Nephron progenitor cell (in vitro differentiated cells): ENCODE results near the gene ANKRD11.
A peak's percentile ranks its signal among the peaks of the same experiment; 100 is the strongest.

Source experiments
- DNase-seq: peaks from one replicate; pipeline ENCODE4 v3.0.0; 2021
- H3K27ac Mint-ChIP-seq: 2 replicates; pipeline ENCODE4 v1.8.0; 2021; ENCODE audit warnings: mild to moderate bottlenecking, moderate library complexity, mixed read lengths
- H3K27me3 Mint-ChIP-seq: 2 replicates; pipeline ENCODE4 v1.8.0; 2021; ENCODE audit warnings: mild to moderate bottlenecking, low read depth, mixed read lengths; ENCODE audit not compliant: poor library complexity
- H3K36me3 Mint-ChIP-seq: 2 replicates; pipeline ENCODE4 v1.8.0; 2021; ENCODE audit warnings: low read depth, mixed read lengths
- H3K4me1 Mint-ChIP-seq: 2 replicates; pipeline ENCODE4 v1.8.0; 2021; ENCODE audit warnings: mixed read lengths
- H3K4me3 Mint-ChIP-seq: 2 replicates; pipeline ENCODE4 v1.8.0; 2021; ENCODE audit warnings: mild to moderate bottlenecking, moderate library complexity, mixed read lengths
- H3K9me3 Mint-ChIP-seq: 2 replicates; pipeline ENCODE4 v1.8.0; 2021; ENCODE audit warnings: mild to moderate bottlenecking, moderate library complexity, mixed read lengths
- TF ChIP-seq, protein P1 (sequence below): fragments of 200-600 bp; sonication (generic); IDR thresholded peaks from 2 replicates; pipeline ENCODE4 v1.5.0; 2021; ENCODE audit warnings: antibody characterized with exemption

ANKRD11 gene

DNA sequence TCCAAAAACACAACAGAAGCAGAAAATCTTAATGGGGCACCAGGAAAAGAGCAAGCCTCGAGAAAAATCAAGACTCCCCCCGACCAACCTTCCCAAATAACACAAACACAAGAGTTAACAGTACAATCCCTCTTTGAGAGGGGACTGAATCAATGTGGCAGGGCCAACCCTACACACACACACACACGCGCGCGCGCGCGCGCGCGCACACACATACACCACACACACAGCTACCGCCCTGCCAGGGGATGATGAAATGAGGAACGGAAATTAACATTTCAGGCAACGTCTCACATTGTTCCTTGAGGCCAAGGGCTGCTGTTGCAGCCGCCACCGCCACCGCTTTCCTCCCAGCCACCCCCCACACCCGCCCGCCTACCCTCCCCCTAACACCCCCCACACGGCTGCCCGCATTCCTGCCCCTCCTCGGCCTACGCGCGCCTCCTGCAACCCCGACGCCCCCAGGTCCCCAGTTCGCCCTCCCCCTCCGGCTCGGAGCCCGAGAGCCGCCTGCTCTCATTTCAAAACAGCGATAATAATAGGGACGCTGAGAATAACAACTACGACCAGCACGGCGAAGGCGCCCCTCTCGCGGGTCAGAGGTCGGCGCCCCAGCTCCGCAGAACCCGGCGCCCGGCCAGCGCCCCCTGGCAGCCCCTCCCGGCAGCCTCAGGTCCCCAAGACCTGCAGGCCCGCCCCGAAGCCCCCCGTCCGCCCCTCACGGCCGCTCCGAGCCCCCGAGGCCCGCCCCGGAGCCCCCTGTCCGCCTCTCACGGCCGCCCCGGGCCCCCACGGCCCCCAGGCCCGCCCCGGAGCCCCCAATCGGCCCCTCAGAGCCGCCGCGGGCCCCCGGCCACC is 1.1 kb downstream of the ANKRD11 start:
- TF ChIP-seq, protein P1, sequence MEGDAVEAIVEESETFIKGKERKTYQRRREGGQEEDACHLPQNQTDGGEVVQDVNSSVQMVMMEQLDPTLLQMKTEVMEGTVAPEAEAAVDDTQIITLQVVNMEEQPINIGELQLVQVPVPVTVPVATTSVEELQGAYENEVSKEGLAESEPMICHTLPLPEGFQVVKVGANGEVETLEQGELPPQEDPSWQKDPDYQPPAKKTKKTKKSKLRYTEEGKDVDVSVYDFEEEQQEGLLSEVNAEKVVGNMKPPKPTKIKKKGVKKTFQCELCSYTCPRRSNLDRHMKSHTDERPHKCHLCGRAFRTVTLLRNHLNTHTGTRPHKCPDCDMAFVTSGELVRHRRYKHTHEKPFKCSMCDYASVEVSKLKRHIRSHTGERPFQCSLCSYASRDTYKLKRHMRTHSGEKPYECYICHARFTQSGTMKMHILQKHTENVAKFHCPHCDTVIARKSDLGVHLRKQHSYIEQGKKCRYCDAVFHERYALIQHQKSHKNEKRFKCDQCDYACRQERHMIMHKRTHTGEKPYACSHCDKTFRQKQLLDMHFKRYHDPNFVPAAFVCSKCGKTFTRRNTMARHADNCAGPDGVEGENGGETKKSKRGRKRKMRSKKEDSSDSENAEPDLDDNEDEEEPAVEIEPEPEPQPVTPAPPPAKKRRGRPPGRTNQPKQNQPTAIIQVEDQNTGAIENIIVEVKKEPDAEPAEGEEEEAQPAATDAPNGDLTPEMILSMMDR = no peak
- H3K9me3 Mint-ChIP-seq = no peaks in the 10 kb centered on the region

DNA sequence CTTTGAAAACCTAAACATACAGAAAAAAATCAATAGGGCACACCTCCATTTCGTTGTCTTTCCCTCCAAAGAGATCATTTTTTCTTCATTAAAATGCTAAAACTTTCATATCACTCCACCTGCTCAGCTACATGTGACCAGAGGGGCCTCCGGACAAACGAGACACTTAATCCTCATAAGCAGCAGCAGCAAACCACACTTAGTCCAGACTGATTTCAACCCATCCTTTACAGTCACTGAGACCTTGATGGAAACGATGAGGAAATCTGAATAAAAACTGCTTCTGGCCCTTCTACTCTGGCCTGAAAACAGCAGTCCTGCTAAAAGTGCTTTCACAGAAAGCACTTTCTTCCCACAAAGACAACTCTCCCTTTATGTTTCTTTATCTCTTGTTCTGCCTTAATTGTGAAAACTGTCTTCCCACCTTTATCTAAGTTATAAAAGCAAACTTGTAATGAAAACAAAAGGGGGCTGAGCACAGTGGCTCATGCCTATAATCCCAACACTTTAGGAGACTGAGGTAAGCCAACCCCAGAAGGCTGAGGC is 4.6 kb downstream of the ANKRD11 start:
- DNase-seq = no peak
- Mint-ChIP-seq H3K9me3 (no peaks in the 10 kb centered on the region), H3K27ac (peak overlapping the region; percentile 46), H3K36me3 (peaks cover 10% of the 10 kb centered on the region), H3K4me1 (peaks cover 80% of the 10 kb centered on the region), H3K27me3 (peaks cover 2% of the 10 kb centered on the region), H3K4me3 (peak overlapping the region; percentile 4)
- TF ChIP-seq, protein P1 = no peak

More for the DNA sequence above, 1.1 kb downstream of the ANKRD11 start:
- Mint-ChIP-seq H3K36me3 (peaks cover 10% of the 10 kb centered on the region), H3K27ac (peak overlapping the region; percentile 90), H3K27me3 (peaks cover 2% of the 10 kb centered on the region), H3K4me1 (peaks cover 76% of the 10 kb centered on the region), H3K4me3 (peak overlapping the region; percentile 96)
- peak; percentile 74 for DNase-seq

DNA sequence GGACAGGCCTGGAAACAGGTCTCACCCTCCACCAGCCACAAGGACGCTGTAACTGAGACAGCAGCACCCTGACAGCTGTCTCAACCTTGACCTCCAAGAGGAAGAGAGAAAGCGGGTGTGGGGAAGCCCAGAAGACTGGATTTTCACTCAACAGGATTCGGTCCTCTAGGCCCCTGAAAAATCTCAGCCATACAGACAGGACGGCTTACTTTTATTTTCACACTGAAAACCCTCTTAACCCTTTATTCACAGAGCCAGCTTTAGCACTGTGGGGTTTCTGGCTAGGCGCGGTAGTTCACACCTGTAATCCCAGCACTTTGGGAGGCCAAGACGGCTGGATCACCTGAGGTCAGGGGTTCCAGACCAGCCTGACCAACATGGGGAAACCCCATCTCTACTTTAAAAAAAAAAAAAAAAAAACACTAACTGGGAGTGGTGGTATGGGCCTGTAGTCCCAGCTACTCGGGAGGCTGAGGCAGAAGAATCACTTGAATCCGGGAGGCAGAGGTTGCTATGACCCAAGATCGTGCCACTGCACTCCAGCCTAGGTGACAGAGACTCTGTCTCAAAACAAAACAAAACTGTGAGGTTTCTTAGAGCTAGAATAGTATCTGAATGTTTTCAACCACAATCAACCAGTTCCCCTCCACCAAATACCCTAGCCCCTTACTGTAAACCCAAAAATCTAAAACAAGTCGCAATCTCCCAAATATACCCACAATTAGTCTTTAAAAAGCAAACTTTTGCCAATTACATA is 5.3 kb downstream of the ANKRD11 start:
- peak overlapping the region; percentile 23 for H3K4me3 Mint-ChIP-seq
- H3K36me3 Mint-ChIP-seq = peaks cover 10% of the 10 kb centered on the region
- peaks cover 87% of the 10 kb centered on the region for H3K4me1 Mint-ChIP-seq
- no peak for DNase-seq
- H3K9me3 Mint-ChIP-seq = no peaks in the 10 kb centered on the region
- no peaks in the 10 kb centered on the region for H3K27me3 Mint-ChIP-seq
- TF ChIP-seq, protein P1 = no peak
- no peak overlapping the region for H3K27ac Mint-ChIP-seq

DNA sequence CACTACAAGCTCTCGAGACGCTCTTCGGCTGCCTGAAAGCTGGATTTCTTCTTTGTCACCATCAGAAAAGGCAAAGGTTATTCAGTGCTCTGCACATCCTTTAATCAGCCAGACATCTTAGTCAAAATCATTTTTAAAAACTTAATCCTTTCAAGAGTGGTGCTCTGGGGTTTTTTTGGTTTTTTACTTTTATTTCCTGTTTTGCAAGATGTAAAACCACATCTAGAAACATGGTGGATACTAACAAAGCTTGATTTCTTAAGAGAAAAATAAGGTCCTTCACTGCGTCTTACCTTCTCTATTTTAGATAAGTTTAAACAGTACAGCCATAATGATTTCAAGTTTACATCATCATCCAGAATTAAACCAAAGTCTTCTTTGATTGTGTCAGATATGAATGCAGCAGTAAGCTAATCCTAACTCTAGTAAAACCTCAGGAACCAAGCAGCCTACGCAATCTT is 6.3 kb downstream of the ANKRD11 start:
- TF ChIP-seq, protein P1 = no peak
- Mint-ChIP-seq H3K27ac (no peak overlapping the region), H3K36me3 (peaks cover 10% of the 10 kb centered on the region), H3K27me3 (no peaks in the 10 kb centered on the region), H3K4me3 (no peak overlapping the region), H3K4me1 (peaks cover 89% of the 10 kb centered on the region), H3K9me3 (no peaks in the 10 kb centered on the region)
- DNase-seq = no peak

DNA sequence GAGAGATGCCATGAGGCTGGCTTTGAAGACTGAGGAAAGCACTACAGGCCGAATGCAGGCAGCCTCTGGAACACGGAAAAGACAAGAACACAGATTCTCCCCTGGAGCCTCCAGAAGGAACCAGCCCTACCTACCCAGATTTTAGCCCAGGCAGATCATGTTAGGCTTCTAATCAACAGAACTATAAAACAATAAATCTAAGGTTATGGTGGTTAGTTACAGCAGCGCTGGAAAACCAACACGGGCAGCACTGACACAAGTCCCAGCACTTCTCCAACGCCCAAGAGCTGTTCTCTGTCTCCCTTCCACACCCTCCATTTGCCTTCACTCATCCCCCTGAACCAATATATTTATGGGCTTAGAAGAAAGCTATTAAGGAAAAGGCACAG is 7.5 kb downstream of the ANKRD11 start:
- peak overlapping the region; percentile 96 for H3K27ac Mint-ChIP-seq
- DNase-seq = no peak
- peak overlapping the region; percentile 24 for H3K4me3 Mint-ChIP-seq
- H3K27me3 Mint-ChIP-seq = no peaks in the 10 kb centered on the region
- H3K9me3 Mint-ChIP-seq = no peaks in the 10 kb centered on the region
- peaks cover 88% of the 10 kb centered on the region for H3K4me1 Mint-ChIP-seq
- peaks cover 10% of the 10 kb centered on the region for H3K36me3 Mint-ChIP-seq
- TF ChIP-seq, protein P1 = no peak
